ENCODE measurements around the gene EYS. TPM values are rescaled to one million over a fixed set of nuclear protein-coding genes. Genes with fewer than 3 reads are reported as not detected.
A peak's percentile ranks its signal among the peaks of the same experiment; 100 is the strongest.

Gene EYS
- total and polyA plus RNA-seq, 4 donors: 0.53 to 4.5 (median 2.4) TPM

DNA sequence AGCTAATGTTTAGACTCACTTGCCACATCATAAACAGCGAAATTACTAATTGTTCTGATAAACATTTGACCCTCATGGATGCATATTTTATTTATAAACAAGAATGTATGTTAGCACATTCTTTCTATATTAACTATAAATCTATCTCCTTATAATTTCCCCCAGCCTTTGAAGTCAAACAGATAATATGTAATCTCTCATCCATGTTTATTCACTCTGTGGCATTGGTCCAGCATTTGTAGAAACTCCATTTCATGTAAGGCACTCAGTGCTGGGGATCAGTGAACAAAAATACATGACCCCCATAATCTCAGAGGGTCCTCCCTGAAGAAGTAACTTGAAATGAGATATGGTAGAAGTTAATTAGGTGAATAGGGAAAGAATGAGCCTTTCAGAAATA is 856.9 kb downstream of the EYS start:
- H3K4me3 ChIP-seq (ENCODE audit: low read depth, low read length): no peak overlapping the region
- H3K9me3 ChIP-seq (ENCODE audit: control insufficient read depth, insufficient read depth, low read length): peaks cover 3% of the 10 kb centered on the region
- H3K36me3 ChIP-seq (ENCODE audit: control insufficient read depth, insufficient read depth, low read length): no peaks in the 10 kb centered on the region
- H3K27me3 ChIP-seq (ENCODE audit: control insufficient read depth, insufficient read depth, low read length): no peaks in the 10 kb centered on the region
- no CpG with 5 or more reads among the region's 1 CpG for WGBS (ENCODE audit: insufficient coverage)
- no peak for DNase-seq (ENCODE audit: low read depth in 4 of 6, low spot score in 6 of 6)
- H3K4me1 ChIP-seq (ENCODE audit: control insufficient read depth, insufficient read depth, low read length): no peaks in the 10 kb centered on the region
- H3K27ac ChIP-seq (ENCODE audit: low read depth, low read length): no peak overlapping the region

DNA sequence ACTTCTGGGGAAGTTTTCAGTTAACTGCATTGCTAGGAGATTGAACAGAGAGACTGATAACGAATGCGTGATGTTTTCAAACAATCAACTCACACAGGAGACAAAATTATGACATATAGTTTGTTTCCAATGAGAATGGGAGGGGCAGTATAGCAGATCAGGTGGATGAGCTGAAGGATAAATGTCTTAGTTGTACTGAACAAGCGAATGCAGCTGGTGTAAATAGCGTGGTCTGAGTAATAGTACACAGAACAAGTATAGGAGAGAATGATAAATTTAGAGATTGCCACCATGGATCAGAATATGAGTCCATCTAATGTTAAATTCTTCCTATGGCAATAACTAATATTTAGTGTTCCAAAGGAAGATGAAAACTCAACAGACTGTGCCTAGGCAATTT is 858.6 kb downstream of the EYS start:
- peaks cover 3% of the 10 kb centered on the region for H3K9me3 ChIP-seq (ENCODE audit: control insufficient read depth, insufficient read depth, low read length)
- H3K27ac ChIP-seq (ENCODE audit: low read depth, low read length): no peak overlapping the region
- 100% methylated on average over 1 of the region's 4 CpGs for WGBS (ENCODE audit: insufficient coverage)

GRCh38 chr6:64847396-64847795 is 859.6 kb downstream of the EYS start:
- WGBS (ENCODE audit: insufficient coverage): 88% methylated on average over 1 of the region's 1 CpG
- H3K27ac ChIP-seq (ENCODE audit: low read depth, low read length): no peak overlapping the region
- no peak overlapping the region for H3K4me3 ChIP-seq (ENCODE audit: low read depth, low read length)
- peak in 2 of 6 donors; percentile 31 to 63 for DNase-seq (ENCODE audit: low read depth in 4 of 6, low spot score in 6 of 6)
- H3K36me3 ChIP-seq (ENCODE audit: control insufficient read depth, insufficient read depth, low read length): no peaks in the 10 kb centered on the region
- no peaks in the 10 kb centered on the region for H3K27me3 ChIP-seq (ENCODE audit: control insufficient read depth, insufficient read depth, low read length)
- H3K9me3 ChIP-seq (ENCODE audit: control insufficient read depth, insufficient read depth, low read length): peaks cover 3% of the 10 kb centered on the region
- H3K4me1 ChIP-seq (ENCODE audit: control insufficient read depth, insufficient read depth, low read length): no peaks in the 10 kb centered on the region

More for the DNA sequence above, 858.6 kb downstream of the EYS start:
- DNase-seq (ENCODE audit: low read depth in 4 of 6, low spot score in 6 of 6): peak in 1 of 6 donors; percentile 9
- Histone ChIP-seq H3K36me3 (ENCODE audit: control insufficient read depth, insufficient read depth, low read length) (no peaks in the 10 kb centered on the region), H3K4me3 (ENCODE audit: low read depth, low read length) (no peak overlapping the region), H3K4me1 (ENCODE audit: control insufficient read depth, insufficient read depth, low read length) (no peaks in the 10 kb centered on the region), H3K27me3 (ENCODE audit: control insufficient read depth, insufficient read depth, low read length) (no peaks in the 10 kb centered on the region)

DNA sequence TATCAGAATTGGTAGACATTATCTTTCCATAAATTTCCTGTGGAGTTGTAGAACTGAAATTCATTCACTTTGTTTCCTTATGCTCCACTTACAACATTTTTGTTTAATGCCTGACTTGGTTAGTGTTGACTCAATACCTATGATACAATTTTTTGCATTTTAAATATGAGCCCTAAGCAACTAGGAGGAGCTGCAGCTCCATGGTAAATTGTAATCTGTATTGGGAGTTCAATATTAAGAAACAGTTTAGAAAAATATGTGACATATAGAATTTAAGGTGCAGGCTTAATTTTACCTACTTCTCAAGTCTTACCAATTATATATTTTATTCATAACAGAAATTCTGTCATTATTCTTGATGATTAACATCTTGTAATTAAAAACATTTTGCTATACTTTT is 868.3 kb downstream of the EYS start:
- Histone ChIP-seq H3K27me3 (ENCODE audit: control insufficient read depth, insufficient read depth, low read length) (no peaks in the 10 kb centered on the region), H3K36me3 (ENCODE audit: control insufficient read depth, insufficient read depth, low read length) (no peaks in the 10 kb centered on the region)
- DNase-seq (ENCODE audit: low read depth in 4 of 6, low spot score in 6 of 6): peak in 3 of 6 donors; percentile 6 to 79 (median 22)

GRCh38 chr6:64831680-64832079 is 875.3 kb downstream of the EYS start:
- Histone ChIP-seq H3K36me3 (ENCODE audit: control insufficient read depth, insufficient read depth, low read length) (no peaks in the 10 kb centered on the region), H3K9me3 (ENCODE audit: control insufficient read depth, insufficient read depth, low read length) (no peaks in the 10 kb centered on the region), H3K4me3 (ENCODE audit: low read depth, low read length) (no peak overlapping the region), H3K4me1 (ENCODE audit: control insufficient read depth, insufficient read depth, low read length) (no peaks in the 10 kb centered on the region), H3K27me3 (ENCODE audit: control insufficient read depth, insufficient read depth, low read length) (no peaks in the 10 kb centered on the region), H3K27ac (ENCODE audit: low read depth, low read length) (no peak overlapping the region)
- no CpG with 5 or more reads among the region's 2 CpGs for WGBS (ENCODE audit: insufficient coverage)
- DNase-seq (ENCODE audit: low read depth in 4 of 6, low spot score in 6 of 6): no peak

More for the DNA sequence above, 868.3 kb downstream of the EYS start:
- Histone ChIP-seq H3K9me3 (ENCODE audit: control insufficient read depth, insufficient read depth, low read length) (no peaks in the 10 kb centered on the region), H3K4me1 (ENCODE audit: control insufficient read depth, insufficient read depth, low read length) (no peaks in the 10 kb centered on the region), H3K27ac (ENCODE audit: low read depth, low read length) (no peak overlapping the region), H3K4me3 (ENCODE audit: low read depth, low read length) (no peak overlapping the region)

- Histone ChIP-seq H3K9me3 (ENCODE audit: control insufficient read depth, insufficient read depth, low read length) (no peaks in the 10 kb centered on the region), H3K4me3 (ENCODE audit: low read depth, low read length) (no peak overlapping the region), H3K36me3 (ENCODE audit: control insufficient read depth, insufficient read depth, low read length) (no peaks in the 10 kb centered on the region), H3K27ac (ENCODE audit: low read depth, low read length) (no peak overlapping the region), H3K4me1 (ENCODE audit: control insufficient read depth, insufficient read depth, low read length) (no peaks in the 10 kb centered on the region), H3K27me3 (ENCODE audit: control insufficient read depth, insufficient read depth, low read length) (no peaks in the 10 kb centered on the region)
- no peak for DNase-seq (ENCODE audit: low read depth in 4 of 6, low spot score in 6 of 6)
- WGBS (ENCODE audit: insufficient coverage): no CpG with 5 or more reads among the region's 2 CpGs
Measured at GRCh38 chr6:64817525-64817924, 889.5 kb downstream of the EYS start.

- 60% methylated on average over 1 of the region's 2 CpGs for WGBS (ENCODE audit: insufficient coverage)
- DNase-seq (ENCODE audit: low read depth in 4 of 6, low spot score in 6 of 6): no peak
- Histone ChIP-seq H3K9me3 (ENCODE audit: control insufficient read depth, insufficient read depth, low read length) (no peaks in the 10 kb centered on the region), H3K4me3 (ENCODE audit: low read depth, low read length) (no peak overlapping the region), H3K4me1 (ENCODE audit: control insufficient read depth, insufficient read depth, low read length) (no peaks in the 10 kb centered on the region), H3K27ac (ENCODE audit: low read depth, low read length) (no peak overlapping the region), H3K36me3 (ENCODE audit: control insufficient read depth, insufficient read depth, low read length) (no peaks in the 10 kb centered on the region), H3K27me3 (ENCODE audit: control insufficient read depth, insufficient read depth, low read length) (no peaks in the 10 kb centered on the region)
Measured at GRCh38 chr6:64815718-64816117, 891.3 kb downstream of the EYS start.

DNA sequence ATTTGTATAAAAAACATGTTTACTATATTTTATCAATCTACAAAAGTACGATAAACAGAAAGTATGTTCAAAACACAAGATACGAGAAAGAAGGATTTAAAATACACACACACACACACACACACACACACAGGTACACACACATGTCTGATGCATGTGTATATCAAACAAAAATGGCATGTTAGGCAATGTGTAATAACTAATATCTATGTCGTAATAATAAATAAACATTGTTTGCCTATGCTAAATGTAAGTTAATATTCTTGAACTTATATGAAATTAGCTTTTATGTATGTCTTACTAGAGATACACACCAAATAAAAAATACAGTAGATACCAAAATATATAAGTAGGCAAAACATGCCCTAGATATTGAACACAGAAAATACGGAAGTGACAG is 894.9 kb downstream of the EYS start:
- Histone ChIP-seq H3K36me3 (ENCODE audit: control insufficient read depth, insufficient read depth, low read length) (no peaks in the 10 kb centered on the region), H3K9me3 (ENCODE audit: control insufficient read depth, insufficient read depth, low read length) (no peaks in the 10 kb centered on the region), H3K27me3 (ENCODE audit: control insufficient read depth, insufficient read depth, low read length) (no peaks in the 10 kb centered on the region), H3K4me1 (ENCODE audit: control insufficient read depth, insufficient read depth, low read length) (no peaks in the 10 kb centered on the region), H3K27ac (ENCODE audit: low read depth, low read length) (no peak overlapping the region), H3K4me3 (ENCODE audit: low read depth, low read length) (no peak overlapping the region)
- no CpG with 5 or more reads among the region's 4 CpGs for WGBS (ENCODE audit: insufficient coverage)
- DNase-seq (ENCODE audit: low read depth in 4 of 6, low spot score in 6 of 6): no peak

GRCh38 chr6:64811119-64811518 is 895.9 kb downstream of the EYS start:
- DNase-seq (ENCODE audit: low read depth in 4 of 6, low spot score in 6 of 6): peak in 2 of 6 donors; percentile 24 to 46

GRCh38 chr6:64807785-64808184 is 899.2 kb downstream of the EYS start:
- Histone ChIP-seq H3K36me3 (ENCODE audit: control insufficient read depth, insufficient read depth, low read length) (no peaks in the 10 kb centered on the region), H3K9me3 (ENCODE audit: control insufficient read depth, insufficient read depth, low read length) (no peaks in the 10 kb centered on the region), H3K27me3 (ENCODE audit: control insufficient read depth, insufficient read depth, low read length) (no peaks in the 10 kb centered on the region), H3K4me3 (ENCODE audit: low read depth, low read length) (no peak overlapping the region), H3K27ac (ENCODE audit: low read depth, low read length) (no peak overlapping the region), H3K4me1 (ENCODE audit: control insufficient read depth, insufficient read depth, low read length) (no peaks in the 10 kb centered on the region)
- WGBS (ENCODE audit: insufficient coverage): 50% methylated on average over 1 of the region's 2 CpGs
- DNase-seq (ENCODE audit: low read depth in 4 of 6, low spot score in 6 of 6): no peak

More at GRCh38 chr6:64811119-64811518, 895.9 kb downstream of the EYS start:
- H3K4me3 ChIP-seq (ENCODE audit: low read depth, low read length): no peak overlapping the region
- H3K27ac ChIP-seq (ENCODE audit: low read depth, low read length): no peak overlapping the region
- H3K36me3 ChIP-seq (ENCODE audit: control insufficient read depth, insufficient read depth, low read length): no peaks in the 10 kb centered on the region
- H3K9me3 ChIP-seq (ENCODE audit: control insufficient read depth, insufficient read depth, low read length): no peaks in the 10 kb centered on the region
- no peaks in the 10 kb centered on the region for H3K27me3 ChIP-seq (ENCODE audit: control insufficient read depth, insufficient read depth, low read length)
- H3K4me1 ChIP-seq (ENCODE audit: control insufficient read depth, insufficient read depth, low read length): no peaks in the 10 kb centered on the region
- WGBS (ENCODE audit: insufficient coverage): no CpG with 5 or more reads among the region's 1 CpG

All from spinal cord (tissue), 10 donors.